HG03108 (cell line): ENCODE data around the gene FGD3.

Experiments used
- ATAC-seq: cut with Tn5 transposase; IDR thresholded peaks from one replicate; pipeline ENCODE4 v1.9.1; 2021; ENCODE audit warnings: moderate library complexity; ENCODE audit not compliant: unreplicated experiment

FGD3 gene

GRCh38 chr9:93026640-93027039, 79.3 kb downstream of the FGD3 start:
- no peak for ATAC-seq

- no peak for ATAC-seq
Observed at GRCh38 chr9:93027750-93028149, 80.4 kb downstream of the FGD3 start.

GRCh38 chr9:93028448-93029006, 81.2 kb downstream of the FGD3 start:
- ATAC-seq: peak; percentile 48

- no peak for ATAC-seq
Observed at GRCh38 chr9:93030642-93031628, 83.6 kb downstream of the FGD3 start.

GRCh38 chr9:93031629-93032430, 84.5 kb downstream of the FGD3 start:
- ATAC-seq: no peak

- no peak for ATAC-seq
Observed at GRCh38 chr9:93032545-93032944, 85.2 kb downstream of the FGD3 start.

GRCh38 chr9:93033531-93033930, 86.2 kb downstream of the FGD3 start:
- ATAC-seq: no peak

- no peak for ATAC-seq
Observed at GRCh38 chr9:93035106-93035660, 87.9 kb downstream of the FGD3 start.

- ATAC-seq: no peak
Observed at GRCh38 chr9:93035821-93036351, 88.6 kb downstream of the FGD3 start.

- ATAC-seq: no peak
Observed at GRCh38 chr9:93036887-93037475, 89.7 kb downstream of the FGD3 start.

- ATAC-seq: no peak
Observed at GRCh38 chr9:93037476-93037971, 90.2 kb downstream of the FGD3 start.

- ATAC-seq: no peak
Observed at GRCh38 chr9:93038918-93039317, 91.6 kb downstream of the FGD3 start.

- no peak for ATAC-seq
Observed at GRCh38 chr9:93039456-93039855, 92.1 kb downstream of the FGD3 start.

GRCh38 chr9:93039976-93040375, 92.7 kb downstream of the FGD3 start:
- ATAC-seq: no peak

GRCh38 chr9:93040409-93040808, 93.1 kb downstream of the FGD3 start:
- no peak for ATAC-seq

- no peak for ATAC-seq
Observed at GRCh38 chr9:93041108-93041802, 93.9 kb downstream of the FGD3 start.

- ATAC-seq: no peak
Observed at GRCh38 chr9:93043122-93043521, 95.8 kb downstream of the FGD3 start.

- ATAC-seq: no peak
Observed at GRCh38 chr9:93045521-93045920, 98.2 kb downstream of the FGD3 start.

- no peak for ATAC-seq
Observed at GRCh38 chr9:93048566-93049448, 101.5 kb downstream of the FGD3 start.
